OCI-LY1 (cell line): ENCODE results near the gene HES1.

Experiments
- H2AFZ ChIP-seq: fragments of 200-600 bp; sonication (generic), shearing (Covaris generic); 2 replicates; pipeline ENCODE4 v1.6.0; 2014; ENCODE audit warnings: antibody characterized with exemption, mild to moderate bottlenecking, low read length
- H3F3A ChIP-seq: fragments of 200-600 bp; sonication (generic), shearing (Covaris generic); 2 replicates; pipeline ENCODE4 v1.6.0; 2014; ENCODE audit warnings: mild to moderate bottlenecking, antibody characterized with exemption, low read length, moderate library complexity; ENCODE audit not compliant: insufficient read depth
- H3K27ac ChIP-seq: fragments of 200-600 bp; sonication (generic); 2 replicates; pipeline ENCODE4 v1.5.1; 2014; ENCODE audit warnings: low read length, mixed run types, mild to moderate bottlenecking, low read depth; ENCODE audit not compliant: poor library complexity, severe bottlenecking
- H3K27me3 ChIP-seq: fragments of 200-600 bp; sonication (generic); 2 replicates; pipeline ENCODE4 v1.6.0; 2014; ENCODE audit warnings: antibody characterized with exemption, mild to moderate bottlenecking, low read length, moderate library complexity; ENCODE audit not compliant: insufficient read depth
- H3K36me3 ChIP-seq: fragments of 200-600 bp; sonication (generic); 2 replicates; pipeline ENCODE4 v1.6.1; 2014; ENCODE audit warnings: mild to moderate bottlenecking, antibody characterized with exemption, low read length, moderate library complexity, mixed read lengths; ENCODE audit not compliant: insufficient read depth
- H3K4me1 ChIP-seq: fragments of 200-600 bp; sonication (generic); 2 replicates; pipeline ENCODE4 v1.5.1; 2014; ENCODE audit warnings: mild to moderate bottlenecking, low read length, moderate library complexity; ENCODE audit not compliant: insufficient read depth, severe bottlenecking
- H3K4me2 ChIP-seq: fragments of 200-600 bp; sonication (generic), shearing (Covaris generic); 2 replicates; pipeline ENCODE4 v1.6.1; 2014; ENCODE audit warnings: low read length
- H3K4me3 ChIP-seq: fragments of 200-600 bp; sonication (generic); 2 replicates; pipeline ENCODE4 v1.5.1; 2014; ENCODE audit warnings: low read length, low read depth, mild to moderate bottlenecking, mixed read lengths; ENCODE audit not compliant: poor library complexity, severe bottlenecking
- H3K79me2 ChIP-seq: fragments of 200-600 bp; shearing (Covaris generic); 2 replicates; pipeline ENCODE4 v1.6.1; 2016; ENCODE audit warnings: mixed run types, low read length, mixed read lengths; ENCODE audit not compliant: insufficient read depth
- H3K9ac ChIP-seq: fragments of 200-600 bp; sonication (generic), shearing (Covaris generic); 2 replicates; pipeline ENCODE4 v1.6.1; 2014; ENCODE audit warnings: mild to moderate bottlenecking, low read length, mixed read lengths
- H3K9me2 ChIP-seq: fragments of 200-600 bp; sonication (generic), shearing (Covaris generic); 2 replicates; pipeline ENCODE4 v1.6.1; 2014; ENCODE audit warnings: low read depth, mild to moderate bottlenecking, low read length, mixed read lengths
- H3K9me3 ChIP-seq: fragments of 200-600 bp; shearing (Covaris generic); 2 replicates; pipeline ENCODE4 v1.6.1; 2014; ENCODE audit warnings: low read length, mixed read lengths
- H4K20me1 ChIP-seq: fragments of 200-600 bp; sonication (generic), shearing (Covaris generic); 2 replicates; pipeline ENCODE4 v1.6.0; 2016; ENCODE audit warnings: mild to moderate bottlenecking, low read length; ENCODE audit not compliant: insufficient read depth
- EZH2 ChIP-seq: fragments of 200-600 bp; sonication (generic), shearing (Covaris generic); IDR thresholded peaks from 2 replicates; pipeline ENCODE4 v1.8.0; 2017; ENCODE audit warnings: borderline replicate concordance, mixed run types, mild to moderate bottlenecking, antibody characterized with exemption, low read length, moderate library complexity, mixed read lengths
- TF ChIP-seq, protein P1 (sequence below): fragments of 200-600 bp; sonication (generic), shearing (Covaris generic); IDR thresholded peaks from 2 replicates; pipeline ENCODE4 v1.5.1; 2017; ENCODE audit warnings: mild to moderate bottlenecking, antibody characterized with exemption, low read length, moderate library complexity, mixed read lengths

HES1 gene

DNA sequence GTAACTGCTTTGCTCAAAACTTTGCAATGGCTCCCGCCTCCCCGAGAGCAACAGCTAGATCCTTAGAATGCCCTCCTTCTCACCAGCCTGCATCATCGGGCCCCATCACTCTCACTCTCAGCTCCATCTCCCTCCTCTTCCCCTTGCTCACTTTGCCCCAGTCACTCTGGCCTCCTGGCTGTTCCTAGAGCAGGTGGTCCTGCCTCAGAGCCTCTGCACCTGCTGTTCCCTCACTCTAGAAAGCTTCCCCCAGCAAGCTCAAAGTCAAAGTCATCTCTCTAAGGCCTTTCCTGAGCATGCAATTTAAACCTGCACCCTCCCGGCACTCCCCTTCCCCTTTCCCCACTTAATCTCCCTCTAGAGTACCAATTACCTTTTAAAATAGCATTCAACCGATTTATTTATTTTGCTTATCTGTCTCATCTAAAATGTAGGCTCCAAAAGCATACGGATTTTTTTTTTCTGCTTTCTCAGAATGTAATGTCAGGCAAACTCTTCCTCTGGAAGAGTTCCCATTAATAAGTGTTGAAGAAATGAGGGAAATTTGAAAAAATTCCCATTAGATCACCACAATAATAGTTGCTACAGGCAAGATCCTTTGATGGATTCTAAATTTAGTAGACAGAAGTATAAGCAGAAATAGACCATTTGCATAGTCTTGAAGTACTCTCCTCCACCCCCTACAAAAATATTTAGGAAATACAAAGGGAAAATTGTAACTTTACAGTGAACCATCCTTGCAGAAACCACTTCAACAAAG lies 15.9 kb upstream of the HES1 start:
- no peaks in the 10 kb centered on the region for H3K9me3 ChIP-seq
- no peak overlapping the region for H3K4me3 ChIP-seq
- no peaks in the 10 kb centered on the region for H4K20me1 ChIP-seq
- no peaks in the 10 kb centered on the region for H3K4me1 ChIP-seq
- no peak overlapping the region for H2AFZ ChIP-seq
- TF ChIP-seq EZH2, result no peak
- TF ChIP-seq, protein P1, sequence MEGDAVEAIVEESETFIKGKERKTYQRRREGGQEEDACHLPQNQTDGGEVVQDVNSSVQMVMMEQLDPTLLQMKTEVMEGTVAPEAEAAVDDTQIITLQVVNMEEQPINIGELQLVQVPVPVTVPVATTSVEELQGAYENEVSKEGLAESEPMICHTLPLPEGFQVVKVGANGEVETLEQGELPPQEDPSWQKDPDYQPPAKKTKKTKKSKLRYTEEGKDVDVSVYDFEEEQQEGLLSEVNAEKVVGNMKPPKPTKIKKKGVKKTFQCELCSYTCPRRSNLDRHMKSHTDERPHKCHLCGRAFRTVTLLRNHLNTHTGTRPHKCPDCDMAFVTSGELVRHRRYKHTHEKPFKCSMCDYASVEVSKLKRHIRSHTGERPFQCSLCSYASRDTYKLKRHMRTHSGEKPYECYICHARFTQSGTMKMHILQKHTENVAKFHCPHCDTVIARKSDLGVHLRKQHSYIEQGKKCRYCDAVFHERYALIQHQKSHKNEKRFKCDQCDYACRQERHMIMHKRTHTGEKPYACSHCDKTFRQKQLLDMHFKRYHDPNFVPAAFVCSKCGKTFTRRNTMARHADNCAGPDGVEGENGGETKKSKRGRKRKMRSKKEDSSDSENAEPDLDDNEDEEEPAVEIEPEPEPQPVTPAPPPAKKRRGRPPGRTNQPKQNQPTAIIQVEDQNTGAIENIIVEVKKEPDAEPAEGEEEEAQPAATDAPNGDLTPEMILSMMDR, result no peak
- H3K27me3 ChIP-seq, result peaks cover 11% of the 10 kb centered on the region; the same call in 1 of the 2 replicates
- no peaks in the 10 kb centered on the region for H3K9me2 ChIP-seq
- H3K36me3 ChIP-seq, result no peaks in the 10 kb centered on the region
- no peaks in the 10 kb centered on the region for H3K79me2 ChIP-seq
- no peak overlapping the region for H3K27ac ChIP-seq
- no peak overlapping the region for H3K9ac ChIP-seq
- H3F3A ChIP-seq, result no peaks in the 10 kb centered on the region
- no peak overlapping the region for H3K4me2 ChIP-seq

DNA sequence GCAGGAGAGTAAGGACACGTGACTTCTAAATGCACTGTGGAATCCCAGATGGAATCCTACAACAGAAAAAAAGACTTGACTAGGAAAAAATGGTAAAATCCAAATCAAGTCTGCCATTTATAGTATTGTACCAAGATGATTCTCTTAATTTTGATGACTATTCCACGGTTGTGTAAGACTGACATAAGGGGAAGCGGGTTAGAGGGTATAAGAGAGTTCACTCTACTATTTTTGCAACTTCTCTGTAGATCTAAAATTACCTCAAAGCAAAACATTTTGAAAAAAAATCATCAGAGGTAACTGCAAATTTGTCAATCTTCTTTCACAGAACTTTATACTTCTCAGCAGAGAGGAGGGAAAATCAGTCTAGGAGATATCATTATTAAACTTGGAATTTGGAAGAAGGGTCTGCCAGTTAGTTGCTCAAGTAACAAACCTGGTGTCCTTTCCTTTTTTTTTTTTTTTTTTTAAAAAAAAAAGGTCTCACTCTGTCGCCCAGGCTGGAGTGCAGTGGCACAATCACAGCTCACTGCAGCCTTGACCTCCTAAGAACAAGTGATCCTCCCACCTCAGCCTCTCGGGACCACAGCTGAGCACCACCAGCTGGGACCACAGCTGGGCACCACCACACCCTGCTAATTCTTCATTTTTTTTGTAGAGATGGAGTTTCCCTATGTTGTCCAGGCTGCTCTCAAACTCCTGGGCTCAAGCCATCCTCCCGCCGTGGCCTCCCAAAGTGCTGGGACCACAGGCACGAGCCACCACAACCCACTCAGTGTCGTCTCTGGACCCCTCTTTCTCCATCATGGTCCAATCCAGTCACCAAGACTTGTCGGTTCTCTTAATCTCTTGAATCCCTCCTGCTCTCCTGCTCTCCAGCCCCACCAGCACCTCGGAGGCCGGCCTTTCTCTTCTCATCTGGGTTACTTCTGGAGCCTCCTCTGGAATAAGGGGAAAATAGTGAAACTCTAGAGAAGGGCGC lies 14.9 kb upstream of the HES1 start:
- Histone ChIP-seq H3K27me3 (peaks cover 11% of the 10 kb centered on the region; the same call in 1 of the 2 replicates), H3K27ac (no peak overlapping the region), H3F3A (no peaks in the 10 kb centered on the region), H3K9me2 (no peaks in the 10 kb centered on the region), H3K36me3 (no peaks in the 10 kb centered on the region), H3K4me3 (no peak overlapping the region), H3K79me2 (no peaks in the 10 kb centered on the region), H3K9ac (no peak overlapping the region), H4K20me1 (no peaks in the 10 kb centered on the region), H3K9me3 (no peaks in the 10 kb centered on the region), H2AFZ (no peak overlapping the region), H3K4me2 (no peak overlapping the region), H3K4me1 (no peaks in the 10 kb centered on the region)
- TF ChIP-seq, protein P1, result no peak
- no peak for TF ChIP-seq EZH2

DNA sequence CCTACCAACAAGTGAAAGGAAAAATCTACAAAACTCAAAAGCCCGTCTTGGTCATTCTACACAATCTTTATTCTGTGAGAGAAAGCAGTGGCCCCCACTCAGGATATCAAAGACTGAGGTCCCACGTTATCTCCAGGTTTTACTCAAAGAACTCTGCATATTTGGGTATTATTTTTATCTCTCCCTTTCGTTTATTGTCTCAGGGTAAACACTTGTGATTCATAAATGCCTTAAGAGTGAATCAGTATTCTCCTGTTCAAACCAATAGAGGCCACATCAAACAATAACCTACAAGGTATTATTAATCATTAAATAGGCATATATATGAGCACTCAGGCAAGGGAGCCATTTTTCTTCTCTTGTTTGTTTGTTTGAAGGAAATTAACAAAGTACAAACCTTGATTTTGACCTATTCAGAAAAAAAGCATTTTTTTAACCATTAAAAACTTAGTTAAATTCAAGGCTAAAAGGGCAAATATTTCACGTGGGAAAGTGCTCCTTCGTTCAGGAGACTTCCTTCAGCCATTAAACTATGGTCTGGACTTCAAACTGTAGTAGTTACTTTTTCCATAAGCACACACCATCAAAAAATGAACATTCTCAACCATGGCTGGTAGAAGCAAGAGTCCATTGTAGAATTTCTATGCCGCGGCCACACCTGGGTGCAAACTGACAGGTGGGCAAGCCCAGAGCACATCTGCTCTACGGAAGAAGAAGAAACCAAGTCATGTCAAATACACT lies 13.9 kb upstream of the HES1 start:
- H2AFZ ChIP-seq, result no peak overlapping the region

More for the DNA sequence above, 13.9 kb upstream of the HES1 start:
- no peak overlapping the region for H3K4me2 ChIP-seq
- H3F3A ChIP-seq, result no peaks in the 10 kb centered on the region
- H3K36me3 ChIP-seq, result no peaks in the 10 kb centered on the region
- no peak overlapping the region for H3K4me3 ChIP-seq
- no peaks in the 10 kb centered on the region for H3K9me2 ChIP-seq
- no peaks in the 10 kb centered on the region for H4K20me1 ChIP-seq
- H3K4me1 ChIP-seq, result no peaks in the 10 kb centered on the region
- TF ChIP-seq, protein P1, result no peak
- no peak for TF ChIP-seq EZH2
- peaks cover 8% of the 10 kb centered on the region; the same call in 1 of the 2 replicates for H3K27me3 ChIP-seq
- no peaks in the 10 kb centered on the region for H3K9me3 ChIP-seq
- no peak overlapping the region for H3K27ac ChIP-seq
- no peak overlapping the region for H3K9ac ChIP-seq
- H3K79me2 ChIP-seq, result no peaks in the 10 kb centered on the region
